Uterine smooth muscle cell (primary cell): ENCODE data around the gene HOXC13. TPM values are rescaled to one million over a fixed set of nuclear protein-coding genes. Genes with fewer than 3 reads are reported as not detected.

Source experiments
- total RNA-seq: library from RNA; depleted of rRNA; stranded (reverse); fragments of >200 nt; gene quantifications from 2 replicates; pipeline ENCODE4 v1.2.3, GENCODE V29; 2014

Gene HOXC13
- not detected in 2 replicates for total RNA-seq

GRCh38 chr12:53938326-53939140 lies at the start of gene HOXC13:
HOXC13 (plus strand) TSS chr12:53938831; CDS start chr12:53938907, 76 bp downstream.

GRCh38 chr12:53954694-53955035 lies 16.0 kb downstream of the HOXC13 start, which contains the start of gene HOXC12:
HOXC12 (plus strand) TSS chr12:53954903; CDS start chr12:53954930, 27 bp downstream.

DNA sequence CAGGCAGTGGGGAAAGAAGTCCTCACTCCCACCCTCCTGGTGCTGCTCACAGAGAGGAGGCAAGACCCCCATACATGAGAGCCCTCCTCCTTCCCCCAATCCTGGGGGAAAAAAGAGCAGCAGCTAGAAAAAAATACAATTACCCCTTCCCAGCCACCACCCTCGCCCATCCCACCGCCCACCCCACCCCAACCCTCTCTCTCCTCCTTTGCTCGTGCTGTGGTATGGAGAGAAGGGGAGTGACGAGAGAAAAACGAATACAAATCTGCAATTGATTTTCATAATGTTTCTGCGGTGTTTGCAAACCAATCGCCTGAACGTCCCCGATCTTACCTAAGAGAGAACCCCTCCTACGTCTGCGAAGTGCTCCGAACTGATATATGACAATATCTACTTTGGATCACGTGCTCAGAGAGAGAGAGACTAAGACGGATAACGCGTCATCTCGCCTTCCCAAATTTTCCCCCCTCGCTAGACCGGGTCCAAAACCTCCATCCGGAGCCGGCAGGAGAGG lies 34.1 kb downstream of the HOXC13 start, which contains the start of gene HOXC11:
HOXC11 (plus strand) TSS at position 405 of the 514 bp plus-strand sequence. CDS start 116 bp downstream, outside the sequence.

GRCh38 chr12:53974084-53975063 lies 35.7 kb downstream of the HOXC13 start, which contains the start of gene HOTAIR:
HOTAIR (minus strand) TSS chr12:53974954.

GRCh38 chr12:53984901-53985691 lies 46.5 kb downstream of the HOXC13 start, which contains the start of gene HOXC10:
HOXC10 (plus strand) TSS chr12:53985146; CDS start chr12:53985260, 114 bp downstream.

Other genes starting within 250 kb of the HOXC13 start
- gene CALCOCO1, start 211.4 kb upstream of the HOXC13 start, total RNA-seq = 62.5 and 105 TPM in 2 replicates
- gene CISTR, start 186.9 kb upstream of the HOXC13 start, total RNA-seq = 0.75 TPM in 1 of 2 replicates, not detected in the other
- not detected in 2 replicates for gene HOXC12, start 16.1 kb downstream of the HOXC13 start, total RNA-seq
- not detected in 2 replicates for gene HOXC11, start 34.3 kb downstream of the HOXC13 start, total RNA-seq
- gene HOTAIR, start 36.1 kb downstream of the HOXC13 start, total RNA-seq = under 0.01 TPM in 1 of 2 replicates, not detected in the other
- gene HOXC10, start 46.3 kb downstream of the HOXC13 start, total RNA-seq = not detected in 2 replicates
- gene HOXC9, start 61.3 kb downstream of the HOXC13 start, total RNA-seq = 0.11 TPM in 1 of 2 replicates, not detected in the other
- not detected in 2 replicates for gene HOXC8, start 70.2 kb downstream of the HOXC13 start, total RNA-seq
- gene HOXC6, start 89.6 kb downstream of the HOXC13 start, total RNA-seq = 0.11 TPM in 1 of 2 replicates, not detected in the other
- under 0.01 TPM in 1 of 2 replicates, not detected in the other for gene HOXC5, start 94.2 kb downstream of the HOXC13 start, total RNA-seq
- gene HOXC4, start 115.0 kb downstream of the HOXC13 start, total RNA-seq = not detected in 2 replicates